IMR-90 (cell line): Measurements from ENCODE around the gene TLR1. TPM values are rescaled to one million over a fixed set of nuclear protein-coding genes. Genes with fewer than 3 reads are reported as not detected.

Experiments used
- ATAC-seq: fragments of 200-7000 bp; cut with Tn5 transposase; 2 replicates; pipeline ENCODE4 v1.9.1; 2020; ENCODE audit warnings: low read depth, mild to moderate bottlenecking, moderate library complexity
- BruUV-seq: library from RNA; stranded (reverse); fragments of 400-500 nt; replicated peaks from 2 replicates; lab custom pipeline; 2021; lab: Mats Ljungman, UMichigan
- CTCF ChIA-PET: fragments of 300-600 bp; formaldehyde crosslinking; extraction: SDS; loops from one replicate; lab custom pipeline; 2021; ENCODE audit warnings: antibody characterized with exemption; lab: Yijun Ruan, JAX
- POLR2A ChIA-PET: fragments of 300-600 bp; sonication (Branson Sonifier 250); formaldehyde crosslinking; loops from one replicate; lab custom pipeline; 2022; ENCODE audit warnings: antibody characterized with exemption; ENCODE audit not compliant: unreplicated experiment; lab: Charles Lee
- DNase-seq: peaks from one replicate; pipeline ENCODE4 v3.0.0; 2013
- H2AFZ ChIP-seq: replicated peaks from 2 replicates; pipeline ENCODE3; 2013; ENCODE audit warnings: low read length, mild to moderate bottlenecking; ENCODE audit not compliant: poor library complexity
- H2AK5ac ChIP-seq: 2 replicates; pipeline ENCODE4 v1.6.1; 2013; ENCODE audit warnings: low read depth, low read length, inconsistent platforms
- H2AK9ac ChIP-seq: replicated peaks from 2 replicates; pipeline ENCODE3; 2013; ENCODE audit warnings: mild to moderate bottlenecking, low read depth, low read length, moderate library complexity; ENCODE audit not compliant: poor library complexity
- H2BK120ac ChIP-seq: 2 replicates; pipeline ENCODE4 v1.6.1; 2013; ENCODE audit warnings: low read depth, low read length, inconsistent platforms
- H2BK15ac ChIP-seq: 3 replicates; pipeline ENCODE4 v1.6.1; 2013; ENCODE audit warnings: low read depth, low read length, inconsistent platforms
- H2BK20ac ChIP-seq: 2 replicates; pipeline ENCODE4 v1.6.1; 2013; ENCODE audit warnings: low read depth, mild to moderate bottlenecking, inconsistent platforms, low read length, moderate library complexity
- H2BK5ac ChIP-seq: 2 replicates; pipeline ENCODE4 v1.6.1; 2013; ENCODE audit warnings: mild to moderate bottlenecking, low read depth, low read length, inconsistent platforms; ENCODE audit not compliant: poor library complexity, severe bottlenecking
- H3K14ac ChIP-seq: replicated peaks from 2 replicates; pipeline ENCODE4 v1.6.1; 2013; ENCODE audit warnings: low read depth, low read length, inconsistent platforms
- H3K18ac ChIP-seq: 2 replicates; pipeline ENCODE4 v1.6.1; 2013; ENCODE audit warnings: low read depth, low read length, control low read depth
- H3K23ac ChIP-seq: 2 replicates; pipeline ENCODE4 v1.6.1; 2013; ENCODE audit warnings: low read depth, low read length, inconsistent platforms
- H3K27ac ChIP-seq: 2 replicates; pipeline ENCODE4 v1.5.1; 2013; ENCODE audit warnings: mild to moderate bottlenecking, control low read depth, low read length; ENCODE audit not compliant: insufficient read depth
- H3K27me3 ChIP-seq: 2 replicates; pipeline ENCODE4 v1.6.1; 2013; ENCODE audit warnings: low read length; ENCODE audit not compliant: control insufficient read depth, insufficient read depth
- H3K36me3 ChIP-seq: 2 replicates; pipeline ENCODE4 v1.6.1; 2013; ENCODE audit warnings: low read length, mixed read lengths; ENCODE audit not compliant: control insufficient read depth, insufficient read depth
- H3K4ac ChIP-seq: 2 replicates; pipeline ENCODE4 v1.6.1; 2013; ENCODE audit warnings: low read depth, low read length, inconsistent platforms
- H3K4me1 ChIP-seq: 2 replicates; pipeline ENCODE4 v1.6.1; 2013; ENCODE audit warnings: low read length, mixed read lengths; ENCODE audit not compliant: control insufficient read depth, insufficient read depth
- H3K4me2 ChIP-seq: 2 replicates; pipeline ENCODE4 v1.6.1; 2013; ENCODE audit warnings: low read depth, mild to moderate bottlenecking, control low read depth, low read length, moderate library complexity
- H3K4me3 ChIP-seq: 2 replicates; pipeline ENCODE4 v1.5.1; 2013; ENCODE audit warnings: low read depth, mild to moderate bottlenecking, control low read depth, low read length, moderate library complexity; ENCODE audit not compliant: insufficient read depth
- H3K56ac ChIP-seq: 2 replicates; pipeline ENCODE4 v1.6.1; 2013; ENCODE audit warnings: low read length, inconsistent platforms; ENCODE audit not compliant: insufficient read depth; ENCODE audit errors: extremely low read depth
- H3K79me1 ChIP-seq, 2 experiments: 2 replicates each; pipeline ENCODE4 v1.6.1; 2013; ENCODE audit warnings: low read length in 2 of 2, inconsistent platforms in 1 of 2, low read depth in 1 of 2
- H3K9ac ChIP-seq: 2 replicates; pipeline ENCODE4 v1.6.1; 2013; ENCODE audit warnings: low read depth, low read length, control low read depth
- H3K9me1 ChIP-seq: 2 replicates; pipeline ENCODE4 v1.6.1; 2013; ENCODE audit warnings: low read length, inconsistent platforms; ENCODE audit not compliant: insufficient read depth
- H3K9me3 ChIP-seq: 2 replicates; pipeline ENCODE4 v1.6.1; 2013; ENCODE audit warnings: low read length; ENCODE audit not compliant: control insufficient read depth, insufficient read depth
- H4K20me1 ChIP-seq: 2 replicates; pipeline ENCODE4 v1.6.1; 2013; ENCODE audit warnings: low read length, inconsistent platforms; ENCODE audit not compliant: insufficient read depth
- H4K5ac ChIP-seq: 2 replicates; pipeline ENCODE4 v1.6.1; 2013; ENCODE audit warnings: mild to moderate bottlenecking, low read depth, low read length, control low read depth
- H4K8ac ChIP-seq, 2 experiments: 2 replicates each; pipeline ENCODE4 v1.6.1; 2013; ENCODE audit warnings: low read depth in 2 of 2, low read length in 2 of 2, control low read depth in 1 of 2, inconsistent platforms in 1 of 2
- H4K91ac ChIP-seq: 2 replicates; pipeline ENCODE4 v1.6.1; 2013; ENCODE audit warnings: low read depth, low read length, inconsistent platforms; ENCODE audit not compliant: insufficient read depth
- CHD1 ChIP-seq: IDR thresholded peaks from 2 replicates; pipeline ENCODE4 v1.6.1; 2012; ENCODE audit warnings: low read depth, low read length, improper control_type of control experiment
- CTCF ChIP-seq: conservative IDR thresholded peaks from 2 replicates; pipeline ENCODE4 v1.5.1; 2012; ENCODE audit warnings: mild to moderate bottlenecking, low read depth, low read length, improper control_type of control experiment
- ELK1 ChIP-seq: fragments of 150-350 bp; IDR thresholded peaks from 2 replicates; pipeline ENCODE4 v1.6.1; 2016; ENCODE audit warnings: low read depth, mild to moderate bottlenecking, low read length, moderate library complexity, borderline replicate concordance
- FOS ChIP-seq: fragments of 150-350 bp; IDR thresholded peaks from 2 replicates; pipeline ENCODE4 v1.6.1; 2016; ENCODE audit warnings: low read depth, low read length
- MAFK ChIP-seq: IDR thresholded peaks from 2 replicates; pipeline ENCODE4 v1.6.1; 2012; ENCODE audit warnings: low read depth, low read length, improper control_type of control experiment
- MAZ ChIP-seq: IDR thresholded peaks from 2 replicates; pipeline ENCODE4 v1.6.1; 2012; ENCODE audit warnings: low read depth, mild to moderate bottlenecking, low read length, improper control_type of control experiment, moderate library complexity, borderline replicate concordance
- MXI1 ChIP-seq: IDR thresholded peaks from 2 replicates; pipeline ENCODE4 v1.6.1; 2012; ENCODE audit warnings: low read depth, mild to moderate bottlenecking, low read length, moderate library complexity, borderline replicate concordance
- POLR2A ChIP-seq: IDR thresholded peaks from 2 replicates; pipeline ENCODE4 v1.6.1; 2012; ENCODE audit warnings: mild to moderate bottlenecking, low read depth, low read length
- RAD21 ChIP-seq: IDR thresholded peaks from 2 replicates; pipeline ENCODE4 v1.6.1; 2012; ENCODE audit warnings: low read length, improper control_type of control experiment
- USF2 ChIP-seq: fragments of 150-350 bp; IDR thresholded peaks from 2 replicates; pipeline ENCODE4 v1.6.1; 2017; ENCODE audit warnings: mild to moderate bottlenecking, antibody characterized with exemption, low read length, low read depth
- WGBS, 2 experiments: methylation state at CpG; one replicate each; pipeline versions ENCODE4 v1.1.5 to v1.1.7; 2013; ENCODE audit warnings: missing lambda C conversion rate in 2 of 2; ENCODE audit not compliant: insufficient read length in 1 of 2; ENCODE audit errors: extremely low coverage in 2 of 2; 5-methylcytosine and 5-hydroxymethylcytosine counted together
- dilution Hi-C: fragments of 300-500 bp; cut with HindIII; formaldehyde crosslinking; loops from one replicate; pipeline ENCODE4 v1.14.3; 2018; ENCODE audit warnings: low sequenced_read_pairs; ENCODE audit not compliant: unreplicated experiment
- in situ Hi-C: fragments of 300-500 bp; cut with MboI; formaldehyde crosslinking; loops from 3 replicates; pipeline ENCODE4 v1.14.3; 2019; ENCODE audit warnings: low sequenced_read_pairs, inconsistent platforms, mixed read lengths
- intact Hi-C: fragments of 100-400 bp; cut with micrococcal nuclease; formaldehyde crosslinking; loops from 2 replicates; pipeline ENCODE4 v1.10.0; 2022
- polyA plus RNA-seq, 3 experiments: library from polyadenylated mRNA; depleted of rRNA; stranded (reverse); fragments of >200 nt; gene quantifications; 2 replicates each; pipeline ENCODE4 v1.2.3, GENCODE V29; 2012; ENCODE audit warnings: low replicate concordance in 1 of 3
- total RNA-seq: library from RNA; depleted of rRNA; stranded (reverse); fragments of >200 nt; gene quantifications from 2 replicates; pipeline ENCODE4 v1.2.3, GENCODE V29; 2012

Gene TLR1
- total and polyA plus RNA-seq, 2 of the 4 experiments (the other 2 are of a cell fraction), result 0.24 to 1.1 TPM

GRCh38 chr4:38780833-38781484, 23.6 kb downstream of the TLR1 start:
- Histone ChIP-seq H3K56ac (no peak overlapping the region), H2BK15ac (no peak overlapping the region), H3K4ac (no peak overlapping the region), H3K9me3 (no peaks in the 10 kb centered on the region), H2AK5ac (no peak overlapping the region), H2AK9ac (no peak overlapping the region), H2BK5ac (no peak overlapping the region), H2AFZ (no peak overlapping the region), H3K79me1 (no peaks in the 10 kb centered on the region), H3K9ac (no peak overlapping the region), H3K14ac (no peak overlapping the region), H3K4me1 (no peaks in the 10 kb centered on the region), H4K5ac (no peak overlapping the region), H3K4me3 (no peak overlapping the region), H2BK20ac (no peak overlapping the region), H4K8ac (no peak overlapping the region), H3K36me3 (no peaks in the 10 kb centered on the region), H3K23ac (no peak overlapping the region), H2BK120ac (no peak overlapping the region), H3K4me2 (no peak overlapping the region), H3K27me3 (peaks cover 4% of the 10 kb centered on the region), H4K20me1 (no peaks in the 10 kb centered on the region), H3K18ac (no peak overlapping the region), H3K27ac (no peak overlapping the region), H3K9me1 (no peaks in the 10 kb centered on the region), H4K91ac (no peak overlapping the region)
- DNase-seq (no peak), ATAC-seq (no peak)
- no TSS peak for BruUV-seq
- ChIA-PET CTCF (interaction anchor here (1.0 to 2.2 kb wide), 4 partner anchors 10 to 24 kb away, joined by 3 to 10 read pairs (median 6); no protein-coding TSS in a partner anchor), POLR2A (no interaction called here)
- no CpG with 5 or more reads among the region's 4 CpGs for WGBS, 2 experiments
- intact Hi-C loops, result no loop called here
- in situ Hi-C loops, result no loop called here
- TF ChIP-seq MXI1 (no peak), RAD21 (no peak), USF2 (no peak), POLR2A (no peak), FOS (no peak), MAFK (no peak), ELK1 (no peak), CHD1 (no peak), CTCF (no peak), MAZ (no peak)
- dilution Hi-C loops, result no loop called here
